H1 (cell line): ENCODE data around the gene CCDC40. TPM values are rescaled to one million over a fixed set of nuclear protein-coding genes. Genes with fewer than 3 reads are reported as not detected.

Experiments
- CTCF ChIA-PET: fragments of 300-600 bp; sonication (Branson Sonifier 250); formaldehyde crosslinking; loops from one replicate; lab custom pipeline; 2021; ENCODE audit not compliant: partially characterized antibody; lab: Charles Lee
- POLR2A ChIA-PET: fragments of 300-600 bp; sonication (Branson Sonifier 250); formaldehyde crosslinking; loops from one replicate; lab custom pipeline; 2021; ENCODE audit warnings: inconsistent platforms; ENCODE audit not compliant: partially characterized antibody; lab: Charles Lee
- DNase-seq, 2 experiments: peaks; one replicate each; pipeline versions ENCODE4 v3.0.0 to v3.0.0-alpha.2; 2010 to 2022; ENCODE audit warnings: low spot score in 2 of 2, low read depth in 1 of 2, mixed read lengths in 1 of 2
- FAIRE-seq: peaks from 2 replicates; lab custom pipeline; 2011; peaks lifted over from hg19 to GRCh38; lab: Jason Lieb, UNC
- H2AFZ ChIP-seq: 2 replicates; pipeline ENCODE4 v1.8.1; 2012; ENCODE audit warnings: low read length, inconsistent platforms
- H2AK5ac ChIP-seq: 2 replicates; pipeline ENCODE4 v1.6.1; 2013; ENCODE audit warnings: low read depth, low read length
- H2BK120ac ChIP-seq: replicated peaks from 2 replicates; pipeline ENCODE3; 2013; ENCODE audit warnings: low read depth, low read length, inconsistent platforms
- H2BK12ac ChIP-seq: 2 replicates; pipeline ENCODE4 v1.6.1; 2013; ENCODE audit warnings: low read depth, low read length
- H2BK15ac ChIP-seq: 2 replicates; pipeline ENCODE4 v1.6.1; 2013; ENCODE audit warnings: low read length
- H2BK20ac ChIP-seq: 2 replicates; pipeline ENCODE4 v1.6.1; 2013; ENCODE audit warnings: low read length
- H2BK5ac ChIP-seq: 2 replicates; pipeline ENCODE4 v1.6.1; 2013; ENCODE audit warnings: low read depth, low read length
- H3K14ac ChIP-seq: 2 replicates; pipeline ENCODE4 v1.6.1; 2013; ENCODE audit warnings: inconsistent platforms; ENCODE audit not compliant: insufficient read length
- H3K18ac ChIP-seq: 2 replicates; pipeline ENCODE4 v1.6.1; 2013; ENCODE audit warnings: low read length; ENCODE audit errors: extremely low read depth
- H3K23ac ChIP-seq: 2 replicates; pipeline ENCODE4 v1.6.1; 2013; ENCODE audit warnings: inconsistent platforms; ENCODE audit not compliant: insufficient read length
- H3K23me2 ChIP-seq: 2 replicates; pipeline ENCODE4 v1.6.1; 2013; ENCODE audit warnings: low read depth, low read length
- H3K27ac ChIP-seq: 2 replicates; pipeline ENCODE4 v1.6.1; 2011; ENCODE audit warnings: low read depth, low read length, inconsistent platforms
- H3K27me3 ChIP-seq, 4 experiments: replicated peaks in 1 of 4; 1 replicate in 1 of 4; 2 replicates in 3 of 4; pipeline versions ENCODE4 v1.6.1 to v1.8.1; 2011 to 2013; ENCODE audit warnings: low read length in 3 of 4, mild to moderate bottlenecking in 3 of 4, inconsistent platforms in 2 of 4, mixed read lengths in 2 of 4, moderate library complexity in 1 of 4; ENCODE audit not compliant: control insufficient read depth in 3 of 4, insufficient read depth in 3 of 4; ENCODE audit errors: extremely low read depth in 1 of 4
- H3K36me3 ChIP-seq, 4 experiments: 2 replicates each; pipeline versions ENCODE4 v1.6.1 to v1.8.1; 2011 to 2013; ENCODE audit warnings: mild to moderate bottlenecking in 4 of 4, low read length in 3 of 4, moderate library complexity in 2 of 4, control low read depth in 1 of 4, inconsistent platforms in 1 of 4; ENCODE audit not compliant: insufficient read depth in 4 of 4, control insufficient read depth in 2 of 4
- H3K4ac ChIP-seq: replicated peaks from 2 replicates; pipeline ENCODE3; 2013; ENCODE audit warnings: low read length, low read depth, mixed read lengths, inconsistent platforms; ENCODE audit not compliant: insufficient read length
- H3K4me1 ChIP-seq, 4 experiments: replicated peaks in 1 of 4; 1 replicate in 1 of 4; 2 replicates in 3 of 4; pipeline versions ENCODE4 v1.6.1 to v1.8.1; 2011 to 2013; ENCODE audit warnings: low read length in 3 of 4, inconsistent platforms in 2 of 4, mixed read lengths in 1 of 4; ENCODE audit not compliant: insufficient read depth in 4 of 4, control insufficient read depth in 3 of 4
- H3K4me2 ChIP-seq, 2 experiments: 2 replicates each; pipeline versions ENCODE4 v1.6.1 to v1.8.1; 2011 to 2013; ENCODE audit warnings: low read depth in 2 of 2, low read length in 2 of 2, control low read depth in 1 of 2, inconsistent platforms in 1 of 2, mild to moderate bottlenecking in 1 of 2; ENCODE audit not compliant: insufficient read depth in 1 of 2
- H3K4me3 ChIP-seq, 4 experiments: fragments of 200-600, 300-600 bp in 1 of 4; sonication (generic), shearing (Covaris generic), sonication (Bioruptor Twin) in 1 of 4; 2 replicates each; pipeline versions ENCODE4 v1.5.1 to v1.8.1; 2011 to 2016; ENCODE audit warnings: low read length in 4 of 4, low read depth in 3 of 4, control low read depth in 2 of 4, inconsistent platforms in 2 of 4, mild to moderate bottlenecking in 2 of 4, mixed read lengths in 1 of 4, moderate library complexity in 1 of 4; ENCODE audit not compliant: insufficient read depth in 2 of 4; ENCODE audit errors: extremely low read depth in 1 of 4
- H3K56ac ChIP-seq: replicated peaks from 2 replicates; pipeline ENCODE3; 2013; ENCODE audit warnings: low read depth, mild to moderate bottlenecking, mixed read lengths, low read length, inconsistent platforms; ENCODE audit not compliant: insufficient read length
- H3K79me1 ChIP-seq: 2 replicates; pipeline ENCODE4 v1.6.1; 2013; ENCODE audit warnings: low read depth, low read length, control low read depth
- H3K79me2 ChIP-seq, 2 experiments: 2 replicates each; pipeline versions ENCODE4 v1.6.1 to v1.8.1; 2012 to 2013; ENCODE audit warnings: low read length in 2 of 2, mild to moderate bottlenecking in 2 of 2, inconsistent platforms in 1 of 2; ENCODE audit not compliant: insufficient read depth in 2 of 2, control insufficient read depth in 1 of 2
- H3K9ac ChIP-seq, 4 experiments: replicated peaks in 1 of 4; 1 replicate in 1 of 4; 2 replicates in 3 of 4; pipeline versions ENCODE4 v1.6.1 to v1.8.1; 2011 to 2013; ENCODE audit warnings: low read depth in 3 of 4, low read length in 3 of 4, control low read depth in 2 of 4, mild to moderate bottlenecking in 2 of 4, moderate library complexity in 2 of 4, inconsistent platforms in 1 of 4; ENCODE audit errors: extremely low read depth in 1 of 4
- H3K9me3 ChIP-seq, 2 experiments: 2 replicates each; pipeline versions ENCODE4 v1.6.1 to v1.8.1; 2012 to 2013; ENCODE audit warnings: mild to moderate bottlenecking in 2 of 2, moderate library complexity in 2 of 2, control low read depth in 1 of 2, inconsistent platforms in 1 of 2, low read depth in 1 of 2, low read length in 1 of 2, mixed read lengths in 1 of 2; ENCODE audit not compliant: insufficient read depth in 2 of 2
- H4K20me1 ChIP-seq, 2 experiments: replicated peaks in 1 of 2; 2 replicates each; pipeline versions ENCODE3 to v1.8.1; 2011 to 2013; ENCODE audit warnings: inconsistent platforms in 2 of 2, low read length in 2 of 2, mild to moderate bottlenecking in 1 of 2; ENCODE audit not compliant: insufficient read depth in 2 of 2, control insufficient read depth in 1 of 2
- H4K5ac ChIP-seq: 2 replicates; pipeline ENCODE4 v1.6.1; 2013; ENCODE audit warnings: low read length, low read depth, mixed read lengths, inconsistent platforms; ENCODE audit not compliant: insufficient read length
- H4K8ac ChIP-seq: 2 replicates; pipeline ENCODE4 v1.8.0; 2013; ENCODE audit warnings: mild to moderate bottlenecking, moderate library complexity, low read length, inconsistent platforms; ENCODE audit not compliant: insufficient read depth; ENCODE audit errors: extremely low read depth
- H4K91ac ChIP-seq: replicated peaks from 2 replicates; pipeline ENCODE3; 2013; ENCODE audit warnings: low read length, mixed read lengths, inconsistent platforms; ENCODE audit not compliant: insufficient read length
- CHD2 ChIP-seq: IDR thresholded peaks from 2 replicates; pipeline ENCODE4 v1.6.1; 2012; ENCODE audit warnings: low read length, improper control_type of control experiment
- CTBP2 ChIP-seq: IDR thresholded peaks from 2 replicates; pipeline ENCODE4 v1.7.0; 2011; ENCODE audit warnings: borderline replicate concordance, mild to moderate bottlenecking, moderate library complexity, mixed read lengths, low read length; ENCODE audit not compliant: insufficient read depth, insufficient read length
- CTCF ChIP-seq, 3 experiments: IDR thresholded peaks; 1 replicate in 2 of 3; 2 replicates in 1 of 3; pipeline versions ENCODE4 v1.5.1 to v1.6.1; 2011; ENCODE audit warnings: low read length in 3 of 3, mild to moderate bottlenecking in 3 of 3, inconsistent platforms in 2 of 3, low read depth in 1 of 3, moderate library complexity in 1 of 3; ENCODE audit not compliant: insufficient read depth in 1 of 3; ENCODE audit errors: control extremely low read depth in 1 of 3
- RBBP5 ChIP-seq: IDR thresholded peaks from 2 replicates; pipeline ENCODE4 v1.7.1; 2012; ENCODE audit warnings: low read depth, mild to moderate bottlenecking, inconsistent platforms, low read length, moderate library complexity, borderline replicate concordance
- SAP30 ChIP-seq: fragments of 300-600 bp; sonication (generic); IDR thresholded peaks from 2 replicates; pipeline ENCODE4 v1.7.1; 2012; ENCODE audit warnings: low read length, moderate library complexity, mild to moderate bottlenecking, inconsistent platforms; ENCODE audit not compliant: insufficient read depth, insufficient replicate concordance
- SP2 ChIP-seq: IDR thresholded peaks from 2 replicates; pipeline ENCODE4 v1.6.1; 2012; ENCODE audit warnings: mild to moderate bottlenecking, low read length, inconsistent platforms
- TAF7 ChIP-seq: optimal IDR thresholded peaks from 2 replicates; pipeline ENCODE3; 2011; ENCODE audit warnings: low read depth, mild to moderate bottlenecking, inconsistent platforms, low read length, moderate library complexity, borderline replicate concordance
- TCF12 ChIP-seq: IDR thresholded peaks from 2 replicates; pipeline ENCODE4 v1.6.1; 2011; ENCODE audit warnings: low read depth, mild to moderate bottlenecking, low read length
- ZNF274 ChIP-seq: IDR thresholded peaks from 2 replicates; pipeline ENCODE4 v1.7.0; 2012; ENCODE audit warnings: low read length, borderline replicate concordance; ENCODE audit errors: extremely low read depth
- WGBS, 2 experiments: shearing (Covaris generic) in 1 of 2; methylation state at CpG; one replicate each; pipeline versions ENCODE4 v1.1.6 to v1.1.7; 2013 to 2015; ENCODE audit warnings: low lambda C conversion rate in 2 of 2, mixed read lengths in 2 of 2, inconsistent platforms in 1 of 2, low coverage in 1 of 2, missing lambda C conversion rate in 1 of 2; ENCODE audit not compliant: insufficient replicate concordance in 2 of 2, insufficient coverage in 1 of 2, insufficient read length in 1 of 2; ENCODE audit errors: extremely low coverage in 1 of 2, missing lambda C conversion rate in 1 of 2; 5-methylcytosine and 5-hydroxymethylcytosine counted together
- polyA plus RNA-seq, 7 experiments: library from polyadenylated mRNA; depleted of rRNA in 3 of 7; stranded (reverse) in 5 of 7; unstranded in 2 of 7; fragments of >200 nt in 5 of 7; fragments of 200-250 nt in 2 of 7; gene quantifications; 1 replicate in 5 of 7; 2 replicates in 1 of 7; 4 replicates in 1 of 7; pipeline versions ENCODE4 v1.2.1 to v1.2.3, GENCODE V29; 2011 to 2013; ENCODE audit warnings: missing spikeins in 2 of 7, mixed read lengths in 2 of 7
- total RNA-seq: library from RNA; stranded (reverse); fragmentation: NEBNext Ultra II Directional; extraction: Animal tissue kit (Norgen Biotek cat#: 25700); gene quantifications from 2 replicates; pipeline ENCODE4 v1.2.1, GENCODE V29; 2021

The CCDC40 gene
- total and polyA plus RNA-seq, 2 of the 8 experiments (the other 6 are each of a cell fraction or from before 2014, with no cell fraction given): 4.1 to 11.5 TPM

GRCh38 chr17:80017226-80018010, 19.0 kb upstream of the CCDC40 start:
- no peak overlapping the region for H2AK5ac ChIP-seq
- H3K23me2 ChIP-seq: peaks cover 4% of the 10 kb centered on the region
- no peak overlapping the region for H2BK15ac ChIP-seq
- ChIA-PET POLR2A (interaction anchor here (0.6 to 3.1 kb wide), 8 partner anchors 8 to 233 kb away, joined by 3 to 15 read pairs (median 3); no protein-coding TSS in a partner anchor), CTCF (interaction anchor here (1.0 to 4.0 kb wide), 4 partner anchors 9 to 65 kb away, joined by 4 to 16 read pairs (median 10); no protein-coding TSS in a partner anchor)
- no peak for FAIRE-seq
- no peak overlapping the region for H3K4me2 ChIP-seq
- no peak overlapping the region for H3K23ac ChIP-seq
- H2BK12ac ChIP-seq: no peak overlapping the region
- no peak for DNase-seq
- no peak overlapping the region for H2BK5ac ChIP-seq
- no peak overlapping the region for H4K91ac ChIP-seq
- no peak overlapping the region for H4K8ac ChIP-seq
- peaks cover 0 to 6% (median 4%) of the 10 kb centered on the region in 4 experiments; a peak in 4 of 8 replicates for H3K36me3 ChIP-seq
- no peak overlapping the region for H3K14ac ChIP-seq
- H3K27me3 ChIP-seq: no peaks in the 10 kb centered on the region
- no peak overlapping the region for H2BK20ac ChIP-seq
- WGBS, 2 experiments: 93% methylated on average over 18 of the region's 18 CpGs; no CpG with 5 or more reads in 1 of the 2 experiments
- H3K4me3 ChIP-seq: no peak overlapping the region
- H2AFZ ChIP-seq: no peak overlapping the region
- H3K79me2 ChIP-seq: peaks cover 4 to 53% of the 10 kb centered on the region in 2 experiments
- peaks cover 9 to 13% of the 10 kb centered on the region in 2 experiments for H4K20me1 ChIP-seq
- H2BK120ac ChIP-seq: no peak overlapping the region
- no peak overlapping the region for H3K4ac ChIP-seq
- H3K18ac ChIP-seq: no peak overlapping the region
- no peak overlapping the region for H4K5ac ChIP-seq
- no peaks in the 10 kb centered on the region; a peak in 3 of 7 replicates for H3K4me1 ChIP-seq
- no peak overlapping the region for H3K56ac ChIP-seq
- peaks cover 19% of the 10 kb centered on the region for H3K79me1 ChIP-seq
- no peaks in the 10 kb centered on the region; a peak in 1 of 4 replicates for H3K9me3 ChIP-seq
- H3K9ac ChIP-seq: no peak overlapping the region
- H3K27ac ChIP-seq: no peak overlapping the region
- TF ChIP-seq TCF12: no peak
- no peak for TF ChIP-seq SP2
- TF ChIP-seq SAP30: no peak
- TF ChIP-seq RBBP5: no peak
- no peak for TF ChIP-seq ZNF274
- TF ChIP-seq CTBP2: no peak
- TF ChIP-seq CTCF (IDR thresholded peaks at IDR 0.05; ENCODE audit: control extremely low read depth in 1 of 3, insufficient read depth in 1 of 3, low read depth in 1 of 3, low read length in 3 of 3): no peak
- no peak for TF ChIP-seq CHD2
- TF ChIP-seq TAF7: no peak
